ENCODE measurements around the gene AP4E1. TPM values are rescaled to one million over a fixed set of nuclear protein-coding genes. Genes with fewer than 3 reads are reported as not detected.

AP4E1 gene
- total and polyA plus RNA-seq, 2 of the 8 experiments (the other 6 are each of a cell fraction or from before 2014, with no cell fraction given): 1.4 to 10.9 TPM

GRCh38 chr15:50940506-50940905, 32.0 kb downstream of the AP4E1 start:
- 93% methylated on average over 2 of the region's 2 CpGs; no CpG with 5 or more reads in 1 of the 2 experiments for WGBS, 2 experiments (ENCODE audit: extremely low coverage in 1 of 2, insufficient coverage in 1 of 2, insufficient read length in 1 of 2, insufficient replicate concordance in 2 of 2, low coverage in 1 of 2, low lambda C conversion rate in 2 of 2, missing lambda C conversion rate in 1 of 2)
- Histone ChIP-seq H2BK12ac (ENCODE audit: low read depth, low read length) (no peak overlapping the region), H2BK20ac (ENCODE audit: low read length) (no peak overlapping the region), H3K27me3 (replicated peaks in 1 of 4; ENCODE audit: control insufficient read depth in 3 of 4, extremely low read depth in 1 of 4, insufficient read depth in 3 of 4, low read length in 3 of 4) (no peaks in the 10 kb centered on the region), H3K36me3 (ENCODE audit: control insufficient read depth in 2 of 4, insufficient read depth in 4 of 4, low read length in 3 of 4) (peaks cover 0 to 6% (median 4%) of the 10 kb centered on the region in 4 experiments; a peak in 3 of 8 replicates), H3K56ac (replicated peaks; ENCODE audit: insufficient read length, low read depth, low read length) (no peak overlapping the region), H4K5ac (ENCODE audit: insufficient read length, low read depth, low read length) (no peak overlapping the region), H2BK120ac (replicated peaks; ENCODE audit: low read depth, low read length) (no peak overlapping the region), H3K4me2 (ENCODE audit: insufficient read depth in 1 of 2, low read depth in 2 of 2, low read length in 2 of 2) (no peak overlapping the region), H2BK15ac (ENCODE audit: low read length) (no peak overlapping the region), H2AK5ac (ENCODE audit: low read depth, low read length) (no peak overlapping the region), H4K8ac (ENCODE audit: extremely low read depth, insufficient read depth, low read length) (no peak overlapping the region), H3K4me3 (ENCODE audit: extremely low read depth in 1 of 4, insufficient read depth in 2 of 4, low read depth in 3 of 4, low read length in 4 of 4) (no peak overlapping the region), H3K9me3 (ENCODE audit: insufficient read depth in 2 of 2, low read depth in 1 of 2, low read length in 1 of 2) (no peaks in the 10 kb centered on the region), H3K14ac (ENCODE audit: insufficient read length) (no peak overlapping the region), H4K20me1 (replicated peaks in 1 of 2; ENCODE audit: control insufficient read depth in 1 of 2, insufficient read depth in 2 of 2, low read length in 2 of 2) (peaks cover 0 to 2% of the 10 kb centered on the region in 2 experiments), H3K79me2 (ENCODE audit: control insufficient read depth in 1 of 2, insufficient read depth in 2 of 2, low read length in 2 of 2) (no peaks in the 10 kb centered on the region), H2BK5ac (ENCODE audit: low read depth, low read length) (no peak overlapping the region), H3K4me1 (replicated peaks in 1 of 4; ENCODE audit: control insufficient read depth in 3 of 4, insufficient read depth in 4 of 4, low read length in 3 of 4) (no peaks in the 10 kb centered on the region), H3K23me2 (ENCODE audit: low read depth, low read length) (no peaks in the 10 kb centered on the region), H3K18ac (ENCODE audit: extremely low read depth, low read length) (no peak overlapping the region), H4K91ac (replicated peaks; ENCODE audit: insufficient read length, low read length) (no peak overlapping the region), H3K23ac (ENCODE audit: insufficient read length) (no peak overlapping the region), H2AFZ (ENCODE audit: low read length) (no peak overlapping the region), H3K9ac (replicated peaks in 1 of 4; ENCODE audit: extremely low read depth in 1 of 4, low read depth in 3 of 4, low read length in 3 of 4) (no peak overlapping the region), H3K79me1 (ENCODE audit: low read depth, low read length) (no peaks in the 10 kb centered on the region), H3K4ac (replicated peaks; ENCODE audit: insufficient read length, low read depth, low read length) (no peak overlapping the region), H3K27ac (ENCODE audit: low read depth, low read length) (no peak overlapping the region)
- ChIA-PET CTCF (ENCODE audit: partially characterized antibody) (no interaction called here), POLR2A (ENCODE audit: partially characterized antibody) (no interaction called here)
- DNase-seq (ENCODE audit: low read depth in 1 of 2, low spot score in 2 of 2) (no peak), FAIRE-seq (no peak)
- TF ChIP-seq BCL11A (IDR thresholded peaks at IDR 0.05; ENCODE audit: low read depth in 2 of 2, low read length in 2 of 2) (no peak), TCF12 (IDR thresholded peaks at IDR 0.05; ENCODE audit: low read depth, low read length) (no peak), TAF1 (IDR thresholded peaks at IDR 0.05; ENCODE audit: low read depth, low read length) (no peak), KDM4A (IDR thresholded peaks at IDR 0.05; ENCODE audit: low read depth, low read length, severe bottlenecking) (no peak), SAP30 (IDR thresholded peaks at IDR 0.05; ENCODE audit: insufficient read depth, insufficient replicate concordance, low read length) (no peak), FOSL1 (IDR thresholded peaks at IDR 0.05; ENCODE audit: insufficient read depth, low read depth, low read length) (no peak), EZH2 (IDR thresholded peaks at IDR 0.05; ENCODE audit: low read depth, low read length, severe bottlenecking) (no peak), CBX8 (IDR thresholded peaks at IDR 0.05; ENCODE audit: borderline replicate concordance, low read depth, low read length) (no peak), NANOG (IDR thresholded peaks at IDR 0.05; ENCODE audit: insufficient read depth, low read depth, low read length, poor library complexity, severe bottlenecking) (no peak), HDAC2 (IDR thresholded peaks at IDR 0.05; ENCODE audit: borderline replicate concordance in 1 of 2, low read depth in 2 of 2, low read length in 2 of 2) (no peak)
- TF ChIP-seq, protein P1, sequence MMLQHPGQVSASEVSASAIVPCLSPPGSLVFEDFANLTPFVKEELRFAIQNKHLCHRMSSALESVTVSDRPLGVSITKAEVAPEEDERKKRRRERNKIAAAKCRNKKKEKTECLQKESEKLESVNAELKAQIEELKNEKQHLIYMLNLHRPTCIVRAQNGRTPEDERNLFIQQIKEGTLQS (IDR thresholded peaks at IDR 0.05; ENCODE audit: insufficient read depth, low read depth, low read length): no peak
- TF ChIP-seq, protein P2, sequence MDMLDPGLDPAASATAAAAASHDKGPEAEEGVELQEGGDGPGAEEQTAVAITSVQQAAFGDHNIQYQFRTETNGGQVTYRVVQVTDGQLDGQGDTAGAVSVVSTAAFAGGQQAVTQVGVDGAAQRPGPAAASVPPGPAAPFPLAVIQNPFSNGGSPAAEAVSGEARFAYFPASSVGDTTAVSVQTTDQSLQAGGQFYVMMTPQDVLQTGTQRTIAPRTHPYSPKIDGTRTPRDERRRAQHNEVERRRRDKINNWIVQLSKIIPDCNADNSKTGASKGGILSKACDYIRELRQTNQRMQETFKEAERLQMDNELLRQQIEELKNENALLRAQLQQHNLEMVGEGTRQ (IDR thresholded peaks at IDR 0.05; ENCODE audit: low read length): no peak
